ENCODE measurements around the gene DCP1B.

Gene DCP1B

DNA sequence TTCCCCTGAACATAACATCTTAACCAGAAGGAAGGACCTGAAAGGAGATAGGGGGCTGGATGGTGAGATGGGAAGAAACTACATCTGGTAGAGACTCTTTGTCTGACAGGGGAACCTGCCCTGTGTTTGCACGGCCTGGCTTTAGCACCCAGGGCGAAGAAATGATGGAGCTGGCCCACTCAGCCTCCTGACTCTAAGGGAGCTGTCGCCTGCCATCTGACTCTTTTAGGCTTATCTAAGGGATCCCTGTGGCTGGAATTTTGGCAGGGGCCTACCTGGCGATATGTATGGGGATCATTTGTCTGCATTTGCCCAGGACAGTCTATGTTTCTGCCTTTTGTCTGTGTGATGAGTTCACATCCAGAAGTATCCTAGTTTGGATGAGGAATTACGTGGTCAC, 70.2 kb downstream of the DCP1B start:
- DNase-seq, result no peak

DNA sequence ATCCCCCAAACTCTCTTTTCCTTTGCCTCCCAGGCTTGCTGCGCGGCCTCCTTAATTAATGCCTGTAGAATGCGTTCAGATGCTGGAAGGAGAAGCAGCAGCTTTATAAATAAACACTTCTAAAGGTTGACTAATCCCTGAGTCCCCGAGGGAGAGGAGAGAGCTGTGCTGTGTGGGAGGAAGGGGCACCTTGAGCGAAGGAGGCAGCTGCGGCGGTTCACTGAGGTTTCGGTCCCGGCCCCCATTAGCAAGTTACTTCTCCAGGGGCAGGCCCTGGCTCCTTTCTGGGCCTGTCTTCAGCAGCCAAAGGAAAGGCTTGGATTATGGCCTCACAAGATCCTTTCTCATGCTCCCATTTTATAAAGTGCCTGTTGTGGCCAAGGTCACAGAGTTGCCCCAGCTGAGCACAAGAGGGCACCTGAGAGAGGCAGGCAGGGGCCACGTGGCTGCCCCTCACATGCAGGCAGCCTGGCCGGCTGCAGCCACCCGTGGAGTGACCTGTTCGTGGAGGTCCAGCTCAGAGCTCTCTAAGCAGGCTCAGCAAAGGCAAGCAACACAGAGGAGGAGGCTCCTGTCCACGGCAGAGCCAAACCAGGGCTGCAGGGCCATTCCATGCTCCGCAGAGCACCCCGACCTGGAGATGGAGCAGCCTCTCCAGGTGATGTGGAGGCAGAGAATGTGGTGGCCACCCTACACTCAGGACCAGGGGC, 70.8 kb downstream of the DCP1B start:
- DNase-seq, result no peak

DNA sequence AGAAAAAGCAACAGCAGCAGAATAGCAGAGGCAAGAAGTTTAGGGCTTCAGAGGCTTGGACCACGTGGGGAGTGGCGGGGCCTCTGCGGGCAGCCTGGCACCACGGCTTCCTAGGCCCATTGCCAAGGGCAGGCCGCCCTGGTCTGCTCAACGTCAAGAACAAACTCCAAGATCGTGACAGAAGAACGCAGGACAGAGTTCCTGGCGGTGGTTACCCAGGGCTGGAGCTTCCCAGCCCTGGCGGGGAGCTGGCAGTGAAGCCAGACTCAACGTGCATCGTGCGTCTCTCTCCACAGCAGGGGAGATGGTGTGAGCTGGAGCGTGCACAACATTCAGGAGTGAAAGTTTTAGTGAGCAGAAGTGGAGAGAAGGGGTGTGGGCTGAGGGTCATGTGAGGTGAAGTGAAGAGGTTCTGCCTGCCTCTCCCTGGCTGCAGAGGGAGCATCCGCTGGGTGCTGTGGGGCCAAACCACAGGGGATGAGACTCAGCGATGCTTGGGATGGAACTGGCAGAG, 71.9 kb downstream of the DCP1B start:
- no peak for DNase-seq

DNA sequence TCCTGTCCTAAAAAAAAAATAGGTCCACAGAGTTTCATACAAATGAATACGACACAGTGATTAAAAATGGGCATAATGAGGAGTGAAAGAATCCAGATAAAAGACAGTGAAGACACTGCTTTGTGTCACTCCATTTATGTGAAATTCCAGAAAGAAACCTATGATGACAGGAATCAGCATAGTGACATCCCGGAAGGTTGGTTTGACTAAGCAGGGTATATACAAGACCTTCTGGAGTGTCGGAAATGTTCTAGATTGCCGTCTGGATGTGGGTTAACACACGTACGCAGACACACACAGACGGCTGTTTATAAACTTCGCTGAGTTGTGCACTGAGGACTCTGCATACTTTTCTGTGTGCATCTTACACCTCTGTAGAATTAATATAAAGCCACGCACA, 72.6 kb downstream of the DCP1B start:
- DNase-seq, result no peak

DNA sequence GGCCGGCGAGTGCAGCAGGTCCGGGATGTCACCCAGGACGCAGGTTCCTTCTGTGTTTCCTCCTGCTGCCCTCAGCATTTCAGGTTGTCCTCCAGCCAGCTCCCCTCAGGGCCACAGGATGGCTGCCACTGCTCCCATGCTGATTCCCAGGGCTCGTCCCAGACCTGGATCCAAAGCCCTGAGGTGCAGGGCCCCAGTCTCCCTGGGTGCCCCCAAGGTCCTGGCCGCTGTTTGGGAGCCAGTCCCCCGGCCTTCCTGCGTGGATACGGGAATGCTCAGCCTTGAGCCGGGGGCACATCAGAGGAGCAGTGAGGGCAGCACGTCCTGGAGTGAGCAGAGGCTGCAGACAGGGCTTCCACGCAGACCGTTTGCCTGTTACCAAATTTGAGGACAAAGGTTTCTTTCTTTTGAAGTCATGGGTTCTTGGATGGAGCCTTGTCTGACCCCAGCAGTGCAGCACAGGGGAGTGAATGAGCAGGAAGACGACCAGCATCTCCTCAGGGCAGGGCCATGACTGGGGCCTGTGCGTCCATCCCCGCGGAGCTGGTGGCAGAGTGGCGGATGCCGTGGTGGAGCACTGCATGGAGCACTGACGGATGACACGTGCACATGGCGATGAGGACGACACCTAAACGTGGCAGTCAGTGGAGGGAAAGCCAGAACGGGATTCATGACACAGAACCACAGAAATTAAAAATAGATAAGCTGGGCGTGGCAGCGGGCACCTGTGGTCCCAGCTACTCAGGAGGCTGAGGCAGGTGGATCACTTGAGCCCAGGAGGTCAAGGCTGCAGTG, 73.3 kb downstream of the DCP1B start:
- no peak for DNase-seq

DNA sequence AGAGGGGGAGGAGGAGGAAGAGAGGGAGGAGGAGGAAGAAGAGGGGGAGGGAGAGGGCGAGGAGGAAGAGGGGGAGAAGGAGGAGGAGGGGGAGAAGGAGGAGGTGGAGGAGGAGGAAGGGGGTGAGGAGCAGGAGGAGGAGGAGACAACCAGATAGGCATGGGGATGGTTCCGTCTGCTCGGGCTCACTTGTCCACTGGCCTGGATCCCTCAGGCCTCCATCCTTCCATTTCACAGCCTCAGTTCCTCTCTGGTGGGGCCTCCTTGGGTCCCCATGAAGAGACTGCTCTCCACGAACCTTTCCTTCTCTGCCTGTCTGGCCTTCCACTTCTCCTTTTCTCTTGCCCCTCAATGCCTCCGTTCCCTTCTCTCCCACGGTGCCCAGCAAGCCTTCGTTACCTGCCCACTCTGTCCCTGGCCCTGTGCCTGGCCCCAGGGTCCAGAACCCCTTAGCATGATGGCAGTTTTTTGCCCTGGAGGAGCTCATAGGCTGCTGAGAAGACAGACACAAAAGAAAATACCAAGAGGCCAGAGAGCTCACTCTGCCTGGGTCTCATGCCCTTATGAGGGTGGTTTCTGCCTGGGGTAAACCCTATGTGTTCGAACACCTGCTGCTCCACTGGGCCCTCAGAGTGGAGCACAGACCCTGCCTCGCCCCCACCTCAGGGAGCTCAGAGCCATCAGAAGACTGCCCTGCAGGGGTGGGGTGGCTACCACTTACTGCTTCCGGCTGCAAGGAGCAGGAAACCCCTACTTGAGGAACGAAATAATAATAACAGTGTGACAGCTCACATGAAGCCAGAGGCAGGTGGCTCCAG, 74.1 kb downstream of the DCP1B start:
- DNase-seq, result no peak

DNA sequence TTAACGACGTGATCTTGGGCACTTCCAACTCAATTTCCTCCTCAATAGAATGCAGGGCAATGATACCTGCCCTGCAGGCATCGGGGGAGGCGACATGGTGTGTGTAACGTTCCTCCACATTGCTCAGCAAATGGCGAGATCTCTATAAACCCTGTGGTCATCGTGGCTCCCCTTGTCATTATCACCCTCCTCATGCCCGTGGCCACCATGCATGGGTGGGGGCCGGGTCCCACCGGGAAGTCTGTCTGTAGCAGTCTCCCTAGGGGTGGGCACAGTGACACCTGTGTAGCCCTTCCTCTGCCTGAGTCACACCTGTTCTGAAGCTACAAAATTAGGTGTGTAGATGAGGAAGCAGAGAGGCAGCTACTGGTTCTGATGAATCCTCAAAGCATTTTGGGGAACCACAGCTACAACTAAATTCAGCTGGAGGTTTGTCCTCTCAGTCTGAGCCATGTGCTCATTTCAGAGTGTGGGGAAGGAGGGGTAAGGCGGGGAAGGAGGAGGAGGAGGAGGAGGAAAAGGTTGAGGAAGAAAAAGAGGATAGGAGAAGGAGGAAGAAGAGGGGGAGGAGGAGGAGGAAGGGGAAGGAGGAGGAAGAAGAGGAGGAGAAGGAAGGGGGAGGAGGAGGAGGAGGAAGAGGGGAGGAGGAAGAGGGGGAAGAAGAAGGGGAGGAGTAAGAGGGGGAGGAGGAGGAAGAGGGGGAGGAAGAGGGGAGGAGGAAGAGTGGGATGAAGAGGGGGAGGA, 74.8 kb downstream of the DCP1B start:
- DNase-seq, result no peak

DNA sequence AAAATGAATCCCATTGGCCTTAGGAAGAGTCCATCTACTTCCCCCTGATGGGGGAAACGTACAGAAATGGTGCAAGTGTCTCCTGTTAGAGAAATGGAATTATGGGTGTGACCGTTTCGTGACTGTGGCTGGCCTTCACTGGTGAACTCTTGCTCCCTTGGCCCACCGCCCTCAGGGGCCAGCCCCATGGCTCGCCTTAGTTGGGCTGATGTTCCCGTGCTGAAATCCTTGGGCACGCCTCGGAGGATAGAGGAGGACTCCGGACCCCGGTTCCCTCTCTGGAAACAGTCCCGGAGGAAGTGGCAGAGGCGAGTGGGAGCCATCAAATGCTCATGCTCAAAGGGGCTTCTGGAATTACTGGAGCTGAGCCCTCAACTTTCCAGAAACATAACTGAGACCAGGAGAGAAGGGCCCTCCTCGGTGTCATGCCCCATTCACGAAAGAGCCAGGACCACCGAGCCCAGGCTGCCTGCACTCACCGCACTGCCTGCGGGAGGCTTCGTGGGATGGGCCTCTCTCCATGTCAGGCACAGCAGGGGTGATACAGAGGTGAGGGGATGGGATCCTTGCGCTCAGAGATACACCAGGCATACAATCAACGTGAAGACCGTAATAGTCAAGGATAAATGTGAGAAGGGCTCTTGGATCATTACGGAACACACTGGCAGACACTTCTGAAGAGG, 75.7 kb downstream of the DCP1B start:
- no peak for DNase-seq

DNA sequence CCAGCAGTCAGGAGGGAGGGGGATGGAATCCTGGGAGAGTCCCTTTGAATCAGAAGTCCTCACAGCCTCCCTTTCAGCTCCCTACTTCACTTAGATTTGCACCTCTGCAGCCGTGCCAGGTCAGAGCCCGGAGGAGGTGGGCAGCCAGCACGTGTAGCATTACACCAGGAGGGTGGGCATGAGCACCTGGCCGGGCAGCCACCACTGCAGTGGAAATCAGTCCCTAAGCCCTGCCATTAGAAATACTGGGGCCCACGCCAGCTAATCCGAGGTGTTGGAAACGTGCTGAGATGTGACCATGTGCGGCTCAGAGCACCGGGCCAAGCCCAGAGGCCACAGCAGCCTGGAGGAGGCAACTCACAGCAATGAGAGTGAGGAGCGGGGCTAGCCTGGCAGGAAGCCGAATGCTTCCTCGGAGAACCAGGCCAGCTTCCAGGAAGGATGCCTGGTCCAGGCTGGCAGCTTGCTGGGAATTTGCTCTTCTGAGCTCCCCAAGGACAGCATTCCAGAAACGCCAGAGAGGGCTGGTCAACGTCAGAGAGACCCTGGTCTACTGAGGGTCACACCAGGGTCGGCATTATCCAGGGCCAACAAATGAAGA, 76.4 kb downstream of the DCP1B start:
- DNase-seq, result no peak

DNA sequence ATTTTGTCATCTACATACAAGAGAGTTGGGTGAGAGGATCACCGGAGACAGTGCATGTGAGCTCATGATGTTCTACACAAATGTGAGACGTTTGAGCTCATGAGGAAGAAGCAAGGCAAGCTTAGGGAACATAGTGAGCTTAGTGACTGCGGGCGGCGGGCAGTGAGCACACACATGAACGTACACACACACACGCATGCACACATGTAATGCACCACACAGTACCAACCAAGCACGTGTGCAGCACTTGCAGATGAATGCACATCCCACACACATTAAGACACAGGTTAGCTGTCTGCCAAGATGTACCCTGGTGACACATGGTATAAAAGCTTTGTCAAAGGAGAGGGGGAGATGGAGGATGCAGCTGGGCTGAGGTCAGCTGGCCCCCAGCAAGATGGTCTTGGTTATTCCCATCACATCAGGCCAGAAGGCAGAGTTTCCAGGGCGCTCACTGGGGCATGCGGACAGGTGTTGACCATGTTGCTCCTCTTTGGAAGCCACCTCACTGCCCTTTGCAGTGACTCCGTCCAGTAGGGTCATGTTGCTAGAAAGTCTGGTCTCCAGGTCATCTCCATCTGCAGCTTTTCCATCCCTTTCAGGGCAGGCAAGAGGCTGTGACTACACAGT, 77.1 kb downstream of the DCP1B start:
- no peak for DNase-seq

DNA sequence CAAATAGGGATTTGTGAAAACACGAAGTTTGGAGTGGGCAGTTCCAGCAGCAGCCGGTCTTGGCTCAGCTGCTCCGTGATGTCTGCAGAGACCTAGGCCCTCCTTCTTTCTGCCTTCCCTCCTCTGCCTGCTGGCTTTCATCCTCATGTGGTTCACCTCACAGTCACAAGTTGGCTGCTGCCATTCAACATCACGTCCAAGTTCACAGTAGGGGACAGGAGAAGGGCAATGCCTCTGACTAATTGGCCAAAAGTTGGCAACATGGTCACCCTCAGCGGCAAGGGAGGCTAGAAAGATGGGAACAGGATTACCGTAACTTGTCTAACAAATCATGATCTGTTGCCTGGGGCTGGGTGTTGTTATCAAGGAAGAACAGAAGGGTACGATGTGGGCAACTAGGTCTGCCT, 78.0 kb downstream of the DCP1B start:
- no peak for DNase-seq

DNA sequence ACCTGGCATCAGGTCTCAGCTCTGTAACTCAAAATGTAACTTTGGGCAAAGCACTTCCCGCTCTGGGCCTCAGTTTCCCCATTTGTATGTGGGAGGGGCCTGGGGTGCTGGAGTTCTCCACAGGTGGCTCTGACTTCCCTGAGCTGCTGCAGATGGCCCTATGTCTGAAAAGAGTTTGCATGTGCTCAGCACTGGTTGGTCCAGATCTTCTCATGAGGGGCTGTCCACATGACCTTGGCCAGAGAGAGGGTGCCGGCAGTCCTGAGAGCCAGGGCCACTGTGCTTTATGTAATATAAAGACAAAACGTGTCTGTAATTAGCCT, 78.6 kb downstream of the DCP1B start:
- no peak for DNase-seq

DNA sequence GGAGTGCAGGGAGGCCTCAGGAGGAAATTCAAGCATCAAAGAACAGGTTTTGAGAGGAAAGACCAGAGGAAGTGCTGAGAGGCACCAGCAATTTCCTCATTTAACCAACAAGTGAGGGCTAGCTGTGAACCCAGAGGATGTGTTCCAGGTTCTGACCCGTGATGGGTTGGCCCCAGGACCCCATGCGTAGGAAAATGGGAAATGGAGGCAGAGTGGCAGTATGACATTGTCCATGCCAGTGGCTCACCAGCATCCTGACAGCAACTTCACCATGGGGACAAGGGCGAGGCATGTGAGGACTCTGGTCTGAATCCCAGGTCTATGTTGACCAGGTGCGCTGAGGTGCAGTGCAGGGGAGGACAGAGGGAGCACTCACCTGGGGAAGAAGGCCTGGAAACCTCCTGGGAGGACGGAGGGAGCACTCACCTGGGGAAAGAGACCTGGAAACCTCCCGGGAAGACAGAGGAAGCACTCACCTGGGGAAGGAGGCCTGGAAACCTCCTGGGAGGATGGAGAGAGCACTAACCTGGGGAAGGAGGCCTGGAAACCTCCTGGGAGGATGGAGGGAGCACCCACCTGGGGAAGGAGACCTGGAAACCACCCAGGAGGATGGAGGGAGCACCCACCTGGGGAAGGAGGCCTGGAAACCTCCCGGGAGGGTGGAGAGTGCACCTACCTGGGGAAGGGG, 79.1 kb downstream of the DCP1B start:
- no peak for DNase-seq

DNA sequence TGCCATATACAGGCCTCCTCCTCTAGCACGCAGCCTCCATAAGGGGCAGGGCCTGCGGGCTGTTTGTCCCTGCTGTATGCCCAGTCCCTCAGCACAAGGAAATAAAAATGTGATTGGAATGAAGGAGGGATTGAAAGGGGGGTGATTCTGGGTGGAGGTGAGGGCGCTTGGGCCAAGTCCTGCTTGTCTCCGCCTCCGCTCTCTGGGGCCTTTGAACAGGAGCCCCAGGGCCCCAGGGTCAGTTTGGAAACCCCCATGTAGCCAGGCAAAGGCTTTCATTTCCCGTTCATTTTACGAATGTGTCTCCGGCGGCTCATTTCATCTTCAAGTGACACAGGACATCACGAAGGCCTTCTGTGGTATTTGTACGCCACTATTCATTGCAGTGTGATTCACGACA, 81.3 kb downstream of the DCP1B start:
- DNase-seq, result no peak

DNA sequence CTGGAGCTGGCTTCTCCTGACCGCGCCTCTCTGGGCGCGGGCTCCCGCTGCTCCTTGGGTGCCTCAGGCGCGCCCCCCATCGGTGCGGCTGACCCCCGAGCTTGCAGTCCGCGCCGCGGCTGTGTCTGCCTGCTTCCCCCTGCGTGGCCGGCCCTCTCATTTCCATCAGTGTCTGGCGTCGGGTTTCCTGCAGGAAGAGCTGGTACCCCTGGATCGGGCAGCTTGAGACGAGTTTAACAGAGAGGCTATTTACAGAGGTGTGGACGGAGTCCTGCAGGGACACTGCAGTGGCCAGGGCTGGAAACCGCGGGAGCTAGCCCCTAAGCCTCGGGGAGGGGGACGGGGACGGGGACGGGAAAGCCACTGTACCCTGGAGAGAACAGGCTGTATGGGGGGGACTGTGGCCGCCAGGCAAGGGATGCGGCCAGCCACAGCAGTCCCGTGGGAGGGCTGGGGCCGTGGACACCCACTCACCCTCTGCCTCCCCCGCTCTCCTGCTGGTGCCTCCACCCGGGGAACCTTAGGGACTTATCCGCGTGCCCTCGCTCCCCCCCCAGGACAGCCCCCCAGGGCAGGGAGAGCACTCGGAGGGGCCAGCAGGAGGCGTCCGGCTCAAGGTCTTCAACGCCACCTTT, 82.1 kb downstream of the DCP1B start:
- DNase-seq, result no peak

DNA sequence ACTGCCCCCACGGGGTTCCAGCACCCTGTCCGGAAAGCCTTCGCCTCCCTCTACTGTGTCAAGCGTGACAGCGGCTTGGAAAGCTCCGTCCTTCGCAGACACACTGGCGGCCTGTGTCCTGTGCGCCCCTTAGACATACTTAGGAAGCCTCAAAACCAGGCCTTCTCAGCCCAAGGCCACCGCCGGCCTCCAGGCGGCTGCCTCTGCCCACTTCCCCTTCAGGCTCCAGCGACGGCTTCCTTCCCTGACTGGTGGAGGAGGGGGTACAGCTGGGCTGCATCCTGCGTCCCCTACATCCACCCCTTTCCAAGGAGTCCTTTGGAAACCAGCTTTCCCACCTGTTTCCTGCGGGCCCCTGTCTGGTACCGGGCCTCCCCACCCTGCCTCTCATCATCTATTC, 83.3 kb downstream of the DCP1B start:
- DNase-seq, result no peak

DNA sequence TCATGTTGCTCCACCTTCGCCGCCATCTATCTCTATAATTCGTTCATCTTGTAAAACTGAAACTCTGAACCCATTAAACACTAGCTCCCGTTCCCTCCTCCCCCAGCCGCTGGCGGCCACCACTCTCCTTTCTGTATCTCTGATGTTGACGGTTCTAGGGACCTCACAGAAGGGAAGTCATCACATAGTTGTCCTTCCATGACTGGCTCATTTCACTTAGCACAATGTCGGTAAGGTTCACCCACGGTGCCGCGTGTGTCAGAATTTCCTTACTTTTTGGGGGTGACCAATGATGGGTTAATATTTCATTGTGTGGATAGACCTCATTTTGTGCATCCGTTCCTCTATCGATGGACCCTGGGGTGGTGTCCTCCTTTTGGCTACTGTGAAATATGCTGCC, 83.8 kb downstream of the DCP1B start:
- DNase-seq, result no peak

DNA sequence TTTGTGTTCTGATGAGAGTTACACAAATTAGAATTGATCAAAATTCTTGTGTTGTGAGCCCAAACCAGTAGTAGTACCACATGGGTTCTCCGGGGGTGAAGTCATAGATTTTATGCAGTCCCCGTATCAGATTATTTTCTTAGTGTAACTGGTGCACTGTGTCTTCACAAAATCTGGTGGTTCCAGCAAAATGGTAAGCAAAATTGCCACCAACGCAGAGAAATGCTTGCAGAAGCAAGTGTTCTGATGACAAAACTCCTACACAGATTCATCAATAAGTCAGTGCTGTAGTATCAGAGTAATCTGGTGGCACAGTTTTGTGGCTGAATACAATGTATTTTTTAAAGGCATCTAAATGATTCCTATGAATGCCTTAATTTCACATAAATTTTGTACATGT, 84.5 kb downstream of the DCP1B start:
- no peak for DNase-seq

DNA sequence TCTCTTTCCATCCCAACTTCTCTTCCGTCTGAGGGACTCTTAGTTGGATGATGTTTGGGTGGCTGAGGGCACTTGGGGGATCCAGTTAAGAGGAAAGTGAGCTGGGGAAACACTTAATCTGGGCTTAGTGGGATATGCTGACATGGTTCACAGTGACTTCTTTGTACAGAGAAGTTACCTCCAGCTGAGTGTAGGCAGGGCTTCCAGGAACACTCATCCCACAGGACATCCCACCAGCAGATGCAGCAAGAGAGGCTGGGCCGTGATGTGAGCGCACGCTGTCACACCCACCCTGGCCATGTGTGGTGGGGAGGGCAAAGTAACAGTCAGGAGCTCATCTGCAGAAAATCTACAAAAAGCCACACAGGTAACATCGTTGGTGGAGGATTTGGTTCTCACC, 85.0 kb downstream of the DCP1B start:
- DNase-seq, result no peak

DNA sequence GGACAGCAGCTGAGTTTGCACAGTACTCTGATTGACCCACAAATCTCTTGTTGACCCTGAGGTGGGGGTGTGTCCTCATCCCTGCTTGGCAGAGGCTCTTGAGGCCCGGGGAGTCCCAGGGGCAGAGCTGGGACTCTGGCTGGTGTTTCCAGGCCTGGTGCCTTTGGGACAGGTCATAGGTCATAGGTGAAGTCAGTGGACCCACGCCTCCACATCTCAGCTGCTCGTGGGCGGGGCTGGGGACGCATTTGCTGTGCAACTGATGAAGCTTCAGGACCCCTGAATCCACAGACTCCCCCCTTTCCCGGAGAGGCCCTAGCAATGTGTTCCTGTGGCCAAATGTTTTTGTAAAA, 85.4 kb downstream of the DCP1B start:
- DNase-seq, result no peak

All from stimulated activated CD4-positive, alpha-beta T cell treated with anti-CD3 and anti-CD28 coated beads, Interleukin-4, amount 100 ng/mL, for 4 hours (primary cell).